NCI-H1092 treated with DMSO at 0.1 percent for 48 hours (cell line): ENCODE measurements around the gene LTBR.

ENCODE experiments used
- DNase-seq: peaks from one replicate; lab custom pipeline; 2025; lab: John Stamatoyannopoulos, UW

Gene LTBR

DNA sequence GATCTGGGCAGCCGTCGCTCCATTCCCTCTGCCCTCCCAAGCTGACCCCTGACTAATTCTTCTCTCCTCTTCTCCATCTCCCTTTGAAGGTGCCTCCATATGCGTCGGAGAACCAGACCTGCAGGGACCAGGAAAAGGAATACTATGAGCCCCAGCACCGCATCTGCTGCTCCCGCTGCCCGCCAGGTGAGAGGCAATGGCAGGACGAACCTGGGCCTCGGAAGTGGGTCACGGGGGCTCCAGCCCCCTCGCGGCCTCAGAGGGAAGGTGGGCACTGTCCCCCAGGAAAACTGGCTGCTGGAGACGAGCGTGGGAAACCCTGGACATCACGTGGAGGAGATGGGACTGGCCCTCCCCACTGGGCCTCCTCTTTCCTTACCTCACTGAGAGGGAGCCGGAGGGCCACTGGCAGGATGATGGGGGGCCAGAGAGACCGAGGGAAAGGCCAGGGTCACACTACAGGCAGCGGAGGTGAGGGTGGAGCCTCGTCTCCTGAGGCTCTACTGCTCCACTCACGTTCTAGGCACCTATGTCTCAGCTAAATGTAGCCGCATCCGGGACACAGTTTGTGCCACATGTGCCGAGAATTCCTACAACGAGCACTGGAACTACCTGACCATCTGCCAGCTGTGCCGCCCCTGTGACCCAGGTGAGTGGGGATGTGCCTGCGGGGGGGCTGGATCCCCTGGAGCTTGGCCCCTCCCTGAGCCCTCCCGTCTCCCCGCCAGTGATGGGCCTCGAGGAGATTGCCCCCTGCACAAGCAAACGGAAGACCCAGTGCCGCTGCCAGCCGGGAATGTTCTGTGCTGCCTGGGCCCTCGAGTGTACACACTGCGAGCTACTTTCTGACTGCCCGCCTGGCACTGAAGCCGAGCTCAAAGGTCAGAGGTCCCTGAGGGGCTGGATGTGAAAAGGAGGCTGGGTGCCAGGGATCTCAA is 806 bp downstream of the LTBR start:
- no peak for DNase-seq

DNA sequence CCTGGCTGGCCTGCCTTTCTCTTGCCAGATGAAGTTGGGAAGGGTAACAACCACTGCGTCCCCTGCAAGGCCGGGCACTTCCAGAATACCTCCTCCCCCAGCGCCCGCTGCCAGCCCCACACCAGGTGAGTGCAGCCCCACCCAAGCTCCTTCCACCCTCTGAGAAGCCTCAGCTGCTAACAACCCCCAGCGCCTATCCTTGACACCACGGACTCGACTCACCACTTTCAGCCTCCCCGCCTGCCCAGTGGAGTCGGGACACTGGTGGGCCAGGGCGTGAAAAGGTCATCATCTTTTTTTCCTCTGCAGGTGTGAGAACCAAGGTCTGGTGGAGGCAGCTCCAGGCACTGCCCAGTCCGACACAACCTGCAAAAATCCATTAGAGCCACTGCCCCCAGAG is 2.1 kb downstream of the LTBR start:
- no peak for DNase-seq

DNA sequence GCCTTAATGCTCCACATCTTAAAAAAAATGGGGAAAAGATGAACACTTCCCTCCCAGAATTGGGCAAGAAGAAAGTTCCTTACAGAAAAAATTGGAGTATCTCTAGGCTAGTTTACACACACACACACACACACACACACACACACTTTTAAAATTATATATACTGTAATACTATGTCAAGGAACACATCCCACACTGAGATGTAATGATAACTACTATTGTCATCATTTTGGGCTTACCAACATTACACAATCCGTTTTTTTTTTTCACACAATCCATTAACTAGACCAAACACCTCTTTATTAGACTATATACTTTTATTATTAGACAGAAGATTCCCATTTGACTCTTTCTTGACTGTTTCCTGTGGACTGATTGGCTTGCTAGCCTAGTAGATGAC is 2.5 kb downstream of the LTBR start:
- DNase-seq: no peak

DNA sequence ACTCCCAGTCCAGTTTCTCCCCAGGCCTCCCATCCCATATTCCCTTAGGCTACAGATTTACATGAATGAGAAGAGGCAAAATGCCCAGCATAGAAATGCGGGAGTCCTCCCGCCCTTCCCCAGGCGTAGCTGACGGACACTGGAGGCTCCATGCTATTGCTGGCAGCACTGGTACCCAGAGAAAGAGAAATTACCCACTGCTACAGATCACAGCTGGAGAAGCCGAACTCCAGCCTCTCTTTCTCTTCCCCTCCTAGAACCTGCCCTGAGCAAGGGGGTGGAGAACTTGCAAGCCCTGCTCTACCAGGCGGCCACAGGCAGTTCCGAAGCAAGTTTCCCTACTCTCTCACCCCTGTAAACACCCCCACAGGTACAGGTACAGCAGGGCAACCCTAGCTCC is 3.6 kb downstream of the LTBR start:
- DNase-seq: no peak

DNA sequence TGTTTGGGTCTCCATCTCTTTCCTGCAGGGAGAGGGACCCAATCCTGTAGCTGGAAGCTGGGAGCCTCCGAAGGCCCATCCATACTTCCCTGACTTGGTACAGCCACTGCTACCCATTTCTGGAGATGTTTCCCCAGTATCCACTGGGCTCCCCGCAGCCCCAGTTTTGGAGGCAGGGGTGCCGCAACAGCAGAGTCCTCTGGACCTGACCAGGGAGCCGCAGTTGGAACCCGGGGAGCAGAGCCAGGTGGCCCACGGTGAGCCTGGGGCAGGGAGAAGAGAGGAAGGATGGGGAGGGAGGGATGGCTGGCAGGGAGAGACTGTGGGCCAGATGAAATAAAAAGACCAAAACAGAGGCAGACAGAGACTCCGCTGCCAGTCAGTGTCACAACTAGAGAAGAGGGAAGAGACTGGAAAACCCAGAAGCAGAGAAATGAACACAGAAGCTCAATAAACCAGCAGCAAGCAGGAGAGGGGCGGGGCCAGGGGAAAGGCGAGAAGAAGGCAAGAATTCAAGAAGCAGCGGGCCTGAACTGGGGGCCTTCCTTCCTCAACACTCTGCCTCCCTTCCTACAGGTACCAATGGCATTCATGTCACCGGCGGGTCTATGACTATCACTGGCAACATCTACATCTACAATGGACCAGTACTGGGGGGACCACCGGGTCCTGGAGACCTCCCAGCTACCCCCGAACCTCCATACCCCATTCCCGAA is 6.3 kb downstream of the LTBR start:
- DNase-seq: no peak

DNA sequence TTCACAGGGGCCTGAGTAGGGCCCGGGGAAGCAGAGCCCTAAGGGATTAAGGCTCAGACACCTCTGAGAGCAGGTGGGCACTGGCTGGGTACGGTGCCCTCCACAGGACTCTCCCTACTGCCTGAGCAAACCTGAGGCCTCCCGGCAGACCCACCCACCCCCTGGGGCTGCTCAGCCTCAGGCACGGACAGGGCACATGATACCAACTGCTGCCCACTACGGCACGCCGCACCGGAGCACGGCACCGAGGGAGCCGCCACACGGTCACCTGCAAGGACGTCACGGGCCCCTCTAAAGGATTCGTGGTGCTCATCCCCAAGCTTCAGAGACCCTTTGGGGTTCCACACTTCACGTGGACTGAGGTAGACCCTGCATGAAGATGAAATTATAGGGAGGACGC is 7.1 kb downstream of the LTBR start:
- no peak for DNase-seq

DNA sequence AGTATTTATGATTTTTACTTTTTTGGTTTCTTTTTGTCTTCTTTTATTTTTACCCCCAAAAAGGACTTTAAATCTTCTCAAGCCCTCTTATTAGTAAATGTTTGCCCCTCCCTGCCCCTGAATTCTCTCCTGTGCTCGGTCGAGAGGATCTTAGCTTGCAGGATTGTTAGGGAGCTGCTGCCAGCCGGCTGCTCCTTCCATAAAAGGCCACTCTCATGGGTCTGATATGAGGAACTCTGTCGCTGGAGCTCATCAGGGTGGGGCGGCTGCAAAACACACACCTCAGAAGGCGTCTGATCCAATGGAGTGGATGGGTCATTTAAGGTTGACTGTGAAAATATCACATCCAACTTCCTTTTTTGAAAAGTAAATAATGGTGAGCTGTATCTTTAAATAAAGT is 8.5 kb downstream of the LTBR start:
- DNase-seq: no peak

DNA sequence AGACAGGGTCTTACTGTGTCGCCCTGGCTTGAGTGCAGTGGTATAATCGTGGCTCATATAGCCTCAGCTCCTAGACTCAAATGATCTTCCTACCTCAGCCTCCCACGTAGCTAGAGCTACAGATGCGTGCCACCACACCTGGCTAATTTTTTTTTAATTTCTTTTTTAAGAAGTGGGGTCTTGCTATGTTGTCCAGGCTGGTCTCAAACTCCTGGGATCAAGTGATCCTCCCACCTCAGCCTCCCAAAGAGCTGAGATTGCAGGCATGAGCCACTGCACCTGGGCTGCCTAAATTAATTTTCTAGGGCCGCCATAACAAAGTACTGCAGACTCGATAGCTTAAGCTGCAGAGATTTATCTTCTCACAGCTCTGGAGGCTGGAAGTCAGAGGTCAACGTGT is 9.1 kb downstream of the LTBR start:
- no peak for DNase-seq

DNA sequence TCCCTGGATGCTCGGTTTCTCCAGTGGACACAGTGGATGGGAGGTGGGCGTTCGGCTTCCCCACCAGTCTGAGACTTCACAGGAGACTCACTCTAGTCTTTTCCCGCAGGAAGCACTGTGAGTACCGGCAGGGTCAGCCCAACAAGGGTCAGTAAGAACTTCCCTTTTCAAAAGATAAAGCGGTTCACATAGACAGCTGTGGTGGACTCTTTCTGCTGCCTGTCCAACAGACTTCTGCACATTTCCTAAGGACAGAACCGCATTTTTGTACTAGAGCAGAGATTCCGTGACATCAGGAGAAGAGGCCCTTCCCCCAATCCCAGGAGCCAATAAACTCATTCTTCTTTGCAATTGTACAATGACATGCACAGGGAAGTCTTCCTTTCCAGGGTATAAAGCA is 10.4 kb downstream of the LTBR start:
- no peak for DNase-seq

DNA sequence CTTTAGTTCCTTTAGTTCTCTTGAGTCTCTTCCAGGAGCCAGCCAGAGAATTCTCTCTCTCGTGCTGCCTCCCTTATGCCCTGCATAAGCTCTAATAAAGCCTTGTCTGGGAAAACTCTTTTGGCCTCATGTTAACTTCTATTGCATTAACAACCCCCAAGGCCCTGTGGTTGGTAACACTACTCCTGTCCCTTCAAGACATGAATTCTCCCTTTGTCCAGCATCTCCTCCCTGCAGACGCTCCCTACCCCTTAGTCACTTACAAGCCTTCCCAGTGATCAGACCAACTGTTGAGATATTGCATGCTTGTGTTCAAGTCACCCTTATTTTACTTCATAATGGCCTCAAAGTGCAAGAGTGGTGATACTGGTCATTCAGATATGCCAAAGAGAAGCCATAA is 12.1 kb downstream of the LTBR start:
- no peak for DNase-seq

DNA sequence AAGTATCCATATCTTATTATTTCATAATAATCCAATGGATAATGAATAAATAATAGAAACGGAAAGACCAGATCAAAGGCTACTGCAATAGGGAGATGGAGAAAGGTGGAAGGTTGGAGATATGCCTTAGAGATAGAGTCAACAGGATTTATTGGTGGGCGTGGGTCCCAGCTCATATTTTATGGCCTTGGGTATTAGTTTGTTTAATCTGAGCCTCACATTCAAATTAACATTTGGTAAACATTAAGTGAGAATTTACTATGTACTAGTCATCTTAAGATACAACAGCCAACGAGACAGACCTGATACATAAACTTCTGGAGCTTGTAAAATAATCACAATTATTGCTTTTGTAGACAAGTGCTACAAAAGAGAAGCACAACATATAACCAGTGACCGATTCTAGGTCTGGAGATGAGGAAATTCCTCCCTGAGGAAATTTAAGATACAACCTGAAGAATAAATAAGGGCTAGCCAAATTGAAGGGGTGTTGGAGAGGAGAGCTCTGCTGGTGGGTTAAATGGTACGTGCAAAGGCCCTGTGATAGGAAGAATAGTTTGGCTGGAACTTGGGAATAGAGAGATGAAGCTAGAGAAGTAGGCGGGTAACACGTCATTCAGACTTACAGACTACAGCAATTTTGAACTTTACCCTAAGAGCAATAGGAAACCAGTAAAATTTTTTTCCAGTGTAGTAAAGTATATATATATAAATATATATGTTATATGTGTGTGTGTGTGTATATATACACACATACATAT is 16.1 kb downstream of the LTBR start:
- DNase-seq: no peak

DNA sequence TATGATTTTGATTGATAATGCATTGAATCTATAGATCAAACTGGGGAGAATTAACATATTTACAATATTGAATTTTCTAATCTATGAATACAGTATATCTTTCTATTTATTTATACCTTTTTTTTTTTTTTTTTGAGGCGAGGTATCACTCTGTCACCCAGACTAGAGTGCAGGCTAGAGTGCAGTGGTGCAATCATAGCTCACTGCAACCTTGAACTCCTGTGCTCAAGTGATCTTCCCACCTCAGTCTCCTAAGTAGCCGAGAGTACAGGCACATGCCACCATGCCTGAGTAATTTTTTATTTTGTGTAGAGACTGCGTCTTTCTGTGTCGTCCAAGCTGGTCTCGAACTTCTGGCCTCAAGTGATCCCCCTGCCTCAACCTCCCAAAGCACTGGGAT is 20.4 kb downstream of the LTBR start:
- DNase-seq: no peak

DNA sequence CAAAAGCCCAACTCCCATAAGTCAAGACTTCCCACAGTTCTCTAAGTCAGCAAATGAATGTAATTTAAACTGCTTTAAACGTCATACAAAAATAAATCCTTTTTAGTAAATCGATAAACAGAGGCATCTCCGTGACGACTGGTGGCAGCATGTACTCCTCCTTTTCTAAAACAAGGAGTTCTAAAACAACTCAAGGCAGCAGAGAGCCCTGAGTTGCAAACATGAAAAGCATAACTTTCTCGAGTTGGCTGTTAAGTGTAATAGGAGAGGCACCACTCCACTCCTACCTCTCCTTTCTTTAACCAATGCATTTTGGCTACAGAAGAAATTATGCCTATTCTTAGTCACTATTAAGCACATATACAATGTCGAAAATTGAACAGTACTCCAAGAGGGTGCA is 22.0 kb downstream of the LTBR start:
- no peak for DNase-seq

DNA sequence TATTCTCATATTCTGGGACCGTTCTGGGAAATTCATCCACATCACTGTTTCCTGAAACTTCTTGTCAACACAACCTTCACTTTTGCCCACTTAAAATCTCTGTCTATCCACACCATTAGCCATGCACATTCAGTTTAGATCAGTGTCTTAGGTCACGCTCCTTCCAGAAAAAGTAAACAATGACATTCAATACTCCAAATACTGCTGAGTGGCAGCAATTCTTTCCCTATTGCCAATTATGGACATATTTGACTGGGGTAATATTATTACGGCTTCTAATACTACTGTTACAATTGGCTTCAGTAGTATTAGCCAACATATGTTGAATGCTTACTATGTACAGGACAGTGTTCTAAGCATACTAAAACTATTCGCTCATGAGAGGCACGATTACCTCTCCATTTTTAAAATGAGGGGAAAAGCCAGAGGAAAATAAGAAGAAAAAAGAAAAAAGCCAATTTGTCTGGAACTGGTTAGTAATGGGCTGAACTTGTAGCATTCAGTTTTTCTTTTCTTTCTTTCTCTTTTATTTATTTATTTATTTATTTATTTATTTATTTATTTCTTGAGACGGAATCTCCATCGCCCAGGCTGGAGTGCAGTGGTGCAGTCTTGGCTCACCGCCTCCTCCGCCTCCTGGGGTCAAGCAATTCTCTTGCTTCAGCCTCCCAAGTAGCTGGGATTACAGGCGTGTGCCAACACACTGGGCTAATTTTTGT is 23.4 kb downstream of the LTBR start:
- no peak for DNase-seq

DNA sequence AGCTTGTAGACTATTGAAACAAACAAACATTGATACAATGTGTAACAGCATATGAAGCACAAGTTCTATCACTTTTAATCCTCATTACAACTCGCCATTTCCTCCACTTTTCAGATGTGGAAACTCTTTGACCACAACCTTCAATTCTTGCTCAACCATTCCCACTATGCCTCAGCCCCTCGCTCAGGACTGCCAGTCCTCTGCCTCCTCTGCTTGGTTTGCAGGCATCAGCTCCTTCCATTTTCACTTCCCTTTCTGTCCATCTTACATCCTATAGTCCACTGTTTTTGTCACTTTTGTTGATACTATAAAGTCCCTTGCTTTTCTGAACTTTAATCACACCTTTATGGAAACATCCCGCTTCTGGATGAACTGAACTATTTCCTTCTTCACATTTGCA is 32.6 kb downstream of the LTBR start:
- DNase-seq: no peak

DNA sequence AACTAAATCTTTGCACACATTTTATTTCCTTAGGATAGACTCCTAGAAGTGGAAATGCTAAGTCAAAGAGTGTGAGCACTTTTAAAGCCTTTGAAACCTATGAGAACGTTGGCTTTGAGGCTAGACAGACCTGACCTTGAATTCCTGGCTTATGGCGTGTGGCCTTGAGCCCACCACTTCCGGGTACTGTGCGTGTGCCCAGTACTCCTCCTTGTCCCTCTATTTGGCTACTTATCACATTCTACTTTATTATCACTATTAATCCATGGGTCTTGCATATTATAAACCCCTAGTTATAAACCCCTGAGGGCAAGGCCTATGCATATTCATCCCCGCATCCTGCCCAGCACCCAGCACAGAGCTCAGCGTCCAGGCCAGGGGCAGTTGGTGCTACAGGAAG is 34.8 kb downstream of the LTBR start:
- DNase-seq: no peak

DNA sequence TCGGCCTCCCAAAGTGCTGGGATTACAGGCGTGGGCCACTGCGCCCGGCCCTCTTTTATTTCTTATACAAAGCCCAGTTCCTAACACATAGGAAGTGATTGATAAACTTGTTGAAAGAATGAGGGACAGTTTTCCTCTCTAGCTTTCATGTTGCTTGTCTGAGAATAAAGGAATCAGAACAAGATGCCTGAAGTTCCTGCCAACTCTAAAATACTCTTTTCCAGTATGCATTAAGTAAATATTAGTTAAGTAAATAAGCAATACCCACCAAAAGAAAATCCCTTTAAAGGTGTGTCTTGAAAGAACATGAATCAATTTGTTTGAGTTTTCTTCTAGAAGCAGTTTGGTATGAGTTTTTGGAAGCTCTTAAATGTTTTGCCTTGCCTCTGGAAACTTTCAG is 36.4 kb downstream of the LTBR start:
- DNase-seq: no peak

DNA sequence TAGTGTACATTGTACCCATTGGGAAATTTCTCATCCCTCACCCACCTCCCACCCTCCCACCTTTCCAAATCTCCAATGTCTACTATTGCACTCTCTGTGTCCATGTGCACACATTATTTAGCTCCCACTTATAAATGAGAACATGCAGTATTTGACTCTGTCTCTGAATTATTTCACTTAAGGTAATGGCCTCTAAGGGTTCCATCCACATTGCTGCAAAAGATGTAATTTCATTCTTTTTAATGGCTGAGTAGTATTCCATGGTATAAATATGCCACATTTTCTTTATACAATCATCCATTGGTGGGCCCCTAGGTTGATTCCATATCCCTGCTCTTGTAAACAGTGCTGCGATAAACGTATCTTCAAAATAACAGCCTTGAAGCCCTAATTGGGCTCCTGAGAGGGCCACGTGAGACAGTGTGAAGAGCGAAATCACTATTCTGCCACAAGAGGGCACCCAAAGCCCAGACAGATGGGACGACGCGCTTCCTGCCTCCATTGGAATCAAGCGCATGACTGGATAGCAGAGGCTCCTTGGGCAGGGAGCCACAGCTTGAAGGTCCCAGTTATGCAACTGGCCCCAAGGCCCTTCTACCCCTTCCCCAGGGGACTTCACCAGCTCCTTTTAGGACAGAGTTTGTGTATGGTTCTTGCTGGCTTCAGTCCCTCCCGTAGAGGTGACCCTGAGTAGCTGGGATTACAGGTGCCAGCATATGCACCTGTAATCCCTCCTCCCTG is 39.5 kb downstream of the LTBR start:
- DNase-seq: peak; percentile 81

DNA sequence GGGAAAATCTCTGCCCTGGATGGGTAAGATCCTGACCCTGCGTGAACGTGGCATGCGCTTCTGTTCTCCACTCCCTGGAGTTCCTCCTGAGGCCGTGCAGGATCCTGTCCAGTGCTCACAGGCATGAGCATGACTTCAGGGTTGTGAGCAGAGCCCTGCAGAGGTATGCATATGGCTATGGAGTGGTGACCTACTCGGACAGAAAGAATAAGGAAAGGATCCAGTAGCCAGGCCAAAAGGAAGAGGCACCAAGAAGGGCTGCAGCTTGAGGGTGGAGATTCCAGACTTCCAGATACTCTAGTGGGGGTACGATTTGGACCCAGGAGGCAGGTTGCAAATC is 40.0 kb downstream of the LTBR start:
- no peak for DNase-seq

DNA sequence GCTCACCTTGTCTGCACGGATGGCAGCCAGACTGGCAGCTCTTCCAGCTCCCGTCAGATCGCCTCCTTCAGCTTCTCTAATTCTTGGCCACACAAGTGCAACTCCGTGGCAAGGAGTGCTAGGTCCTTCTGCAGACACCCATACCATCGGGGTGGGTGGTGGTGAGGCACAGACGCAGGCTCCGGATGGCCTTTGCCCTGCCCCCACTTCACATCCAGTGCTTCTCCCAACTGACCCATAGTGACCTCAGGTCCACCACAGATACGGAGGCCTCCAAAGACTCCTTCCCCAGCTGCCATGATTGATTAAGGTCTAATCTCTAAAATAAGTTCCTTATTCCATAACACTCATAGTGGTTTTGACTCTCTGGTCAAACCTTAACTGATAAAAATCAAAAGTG is 40.9 kb downstream of the LTBR start:
- no peak for DNase-seq
